ENCODE results near the gene PDE8A.
"Not testable (repeated sequence)": the region's sequence is repeated elsewhere in the genome, so short reads cannot be mapped to it uniquely, and the experiment has no call there.

The PDE8A gene

GRCh38 chr15:84996714-84997113 lies 15.1 kb downstream of the PDE8A start:
- H3K4me1 ChIP-seq (ENCODE audit: insufficient read depth, low read length) = peaks cover 13% of the 10 kb centered on the region
- H3K4me3 ChIP-seq (ENCODE audit: low read depth in 1 of 2, low read length in 2 of 2); H3K27ac ChIP-seq (ENCODE audit: low read depth, low read length); H3K9me3 ChIP-seq (ENCODE audit: low read length); H3K27me3 ChIP-seq (ENCODE audit: control insufficient read depth in 1 of 2, insufficient read depth in 2 of 2, low read length in 2 of 2); H3K36me3 ChIP-seq (ENCODE audit: insufficient read depth, low read length); H3K9ac ChIP-seq (ENCODE audit: low read length): not testable (repeated sequence)

GRCh38 chr15:84997214-84997613 lies 15.6 kb downstream of the PDE8A start:
- not testable (repeated sequence) for H3K36me3 ChIP-seq (ENCODE audit: insufficient read depth, low read length); H3K27me3 ChIP-seq (ENCODE audit: control insufficient read depth in 1 of 2, insufficient read depth in 2 of 2, low read length in 2 of 2); H3K9ac ChIP-seq (ENCODE audit: low read length); H3K9me3 ChIP-seq (ENCODE audit: low read length); H3K4me3 ChIP-seq (ENCODE audit: low read depth in 1 of 2, low read length in 2 of 2); H3K27ac ChIP-seq (ENCODE audit: low read depth, low read length)
- peaks cover 13% of the 10 kb centered on the region for H3K4me1 ChIP-seq (ENCODE audit: insufficient read depth, low read length)

GRCh38 chr15:85000189-85000864 lies 18.7 kb downstream of the PDE8A start:
- no peak overlapping the region for H3K9ac ChIP-seq (ENCODE audit: low read length)
- peaks cover 13% of the 10 kb centered on the region for H3K4me1 ChIP-seq (ENCODE audit: insufficient read depth, low read length)
- H3K27me3 ChIP-seq (ENCODE audit: control insufficient read depth in 1 of 2, insufficient read depth in 2 of 2, low read length in 2 of 2) = no peaks in the 10 kb centered on the region
- H3K4me3 ChIP-seq (ENCODE audit: low read depth in 1 of 2, low read length in 2 of 2) = no peak overlapping the region
- H3K36me3 ChIP-seq (ENCODE audit: insufficient read depth, low read length) = no peaks in the 10 kb centered on the region
- H3K27ac ChIP-seq (ENCODE audit: low read depth, low read length) = no peak overlapping the region
- H3K9me3 ChIP-seq (ENCODE audit: low read length) = no peaks in the 10 kb centered on the region

GRCh38 chr15:85000937-85001336 lies 19.3 kb downstream of the PDE8A start:
- Histone ChIP-seq H3K36me3 (ENCODE audit: insufficient read depth, low read length) (no peaks in the 10 kb centered on the region), H3K4me1 (ENCODE audit: insufficient read depth, low read length) (peaks cover 13% of the 10 kb centered on the region), H3K27me3 (ENCODE audit: control insufficient read depth in 1 of 2, insufficient read depth in 2 of 2, low read length in 2 of 2) (no peaks in the 10 kb centered on the region), H3K27ac (ENCODE audit: low read depth, low read length) (no peak overlapping the region), H3K4me3 (ENCODE audit: low read depth in 1 of 2, low read length in 2 of 2) (no peak overlapping the region), H3K9ac (ENCODE audit: low read length) (no peak overlapping the region), H3K9me3 (ENCODE audit: low read length) (no peaks in the 10 kb centered on the region)

GRCh38 chr15:85002517-85002916 lies 20.9 kb downstream of the PDE8A start:
- Histone ChIP-seq H3K4me1 (ENCODE audit: insufficient read depth, low read length) (peaks cover 13% of the 10 kb centered on the region), H3K27ac (ENCODE audit: low read depth, low read length) (no peak overlapping the region)

GRCh38 chr15:85003593-85004312 lies 22.1 kb downstream of the PDE8A start:
- Histone ChIP-seq H3K4me1 (ENCODE audit: insufficient read depth, low read length) (peaks cover 23% of the 10 kb centered on the region), H3K36me3 (ENCODE audit: insufficient read depth, low read length) (no peaks in the 10 kb centered on the region), H3K9ac (ENCODE audit: low read length) (no peak overlapping the region), H3K27me3 (ENCODE audit: control insufficient read depth in 1 of 2, insufficient read depth in 2 of 2, low read length in 2 of 2) (no peaks in the 10 kb centered on the region), H3K9me3 (ENCODE audit: low read length) (no peaks in the 10 kb centered on the region), H3K27ac (ENCODE audit: low read depth, low read length) (no peak overlapping the region), H3K4me3 (ENCODE audit: low read depth in 1 of 2, low read length in 2 of 2) (no peak overlapping the region)

More at GRCh38 chr15:85002517-85002916, 20.9 kb downstream of the PDE8A start:
- Histone ChIP-seq H3K4me3 (ENCODE audit: low read depth in 1 of 2, low read length in 2 of 2) (no peak overlapping the region), H3K9ac (ENCODE audit: low read length) (no peak overlapping the region), H3K9me3 (ENCODE audit: low read length) (no peaks in the 10 kb centered on the region), H3K27me3 (ENCODE audit: control insufficient read depth in 1 of 2, insufficient read depth in 2 of 2, low read length in 2 of 2) (no peaks in the 10 kb centered on the region), H3K36me3 (ENCODE audit: insufficient read depth, low read length) (no peaks in the 10 kb centered on the region)

GRCh38 chr15:85004550-85004949 lies 22.9 kb downstream of the PDE8A start:
- Histone ChIP-seq H3K9ac (ENCODE audit: low read length) (no peak overlapping the region), H3K36me3 (ENCODE audit: insufficient read depth, low read length) (no peaks in the 10 kb centered on the region), H3K4me1 (ENCODE audit: insufficient read depth, low read length) (peaks cover 31% of the 10 kb centered on the region), H3K4me3 (ENCODE audit: low read depth in 1 of 2, low read length in 2 of 2) (no peak overlapping the region), H3K27ac (ENCODE audit: low read depth, low read length) (no peak overlapping the region), H3K9me3 (ENCODE audit: low read length) (no peaks in the 10 kb centered on the region), H3K27me3 (ENCODE audit: control insufficient read depth in 1 of 2, insufficient read depth in 2 of 2, low read length in 2 of 2) (no peaks in the 10 kb centered on the region)

- Histone ChIP-seq H3K4me3 (ENCODE audit: low read depth in 1 of 2, low read length in 2 of 2) (no peak overlapping the region), H3K9ac (ENCODE audit: low read length) (no peak overlapping the region), H3K27me3 (ENCODE audit: control insufficient read depth in 1 of 2, insufficient read depth in 2 of 2, low read length in 2 of 2) (no peaks in the 10 kb centered on the region), H3K27ac (ENCODE audit: low read depth, low read length) (no peak overlapping the region), H3K9me3 (ENCODE audit: low read length) (no peaks in the 10 kb centered on the region), H3K36me3 (ENCODE audit: insufficient read depth, low read length) (no peaks in the 10 kb centered on the region), H3K4me1 (ENCODE audit: insufficient read depth, low read length) (peaks cover 31% of the 10 kb centered on the region)
These were observed 23.7 kb downstream of the PDE8A start for GRCh38 chr15:85005319-85005718.

- H3K9me3 ChIP-seq (ENCODE audit: low read length) = no peaks in the 10 kb centered on the region
- H3K9ac ChIP-seq (ENCODE audit: low read length) = no peak overlapping the region
- H3K4me1 ChIP-seq (ENCODE audit: insufficient read depth, low read length) = peaks cover 31% of the 10 kb centered on the region
These were observed 24.1 kb downstream of the PDE8A start for GRCh38 chr15:85005746-85006145.

GRCh38 chr15:85006201-85006600 lies 24.5 kb downstream of the PDE8A start:
- Histone ChIP-seq H3K4me1 (ENCODE audit: insufficient read depth, low read length) (peaks cover 35% of the 10 kb centered on the region), H3K27me3 (ENCODE audit: control insufficient read depth in 1 of 2, insufficient read depth in 2 of 2, low read length in 2 of 2) (no peaks in the 10 kb centered on the region), H3K9me3 (ENCODE audit: low read length) (no peaks in the 10 kb centered on the region), H3K9ac (ENCODE audit: low read length) (no peak overlapping the region), H3K4me3 (ENCODE audit: low read depth in 1 of 2, low read length in 2 of 2) (no peak overlapping the region), H3K36me3 (ENCODE audit: insufficient read depth, low read length) (no peaks in the 10 kb centered on the region), H3K27ac (ENCODE audit: low read depth, low read length) (no peak overlapping the region)

More at GRCh38 chr15:85005746-85006145, 24.1 kb downstream of the PDE8A start:
- no peaks in the 10 kb centered on the region for H3K27me3 ChIP-seq (ENCODE audit: control insufficient read depth in 1 of 2, insufficient read depth in 2 of 2, low read length in 2 of 2)
- H3K27ac ChIP-seq (ENCODE audit: low read depth, low read length) = no peak overlapping the region
- H3K36me3 ChIP-seq (ENCODE audit: insufficient read depth, low read length) = no peaks in the 10 kb centered on the region
- no peak overlapping the region for H3K4me3 ChIP-seq (ENCODE audit: low read depth in 1 of 2, low read length in 2 of 2)

- H3K9me3 ChIP-seq (ENCODE audit: low read length) = no peaks in the 10 kb centered on the region
- no peaks in the 10 kb centered on the region for H3K36me3 ChIP-seq (ENCODE audit: insufficient read depth, low read length)
- H3K27me3 ChIP-seq (ENCODE audit: control insufficient read depth in 1 of 2, insufficient read depth in 2 of 2, low read length in 2 of 2) = no peaks in the 10 kb centered on the region
- H3K9ac ChIP-seq (ENCODE audit: low read length) = no peak overlapping the region
- peaks cover 37% of the 10 kb centered on the region for H3K4me1 ChIP-seq (ENCODE audit: insufficient read depth, low read length)
- H3K4me3 ChIP-seq (ENCODE audit: low read depth in 1 of 2, low read length in 2 of 2) = no peak overlapping the region
- no peak overlapping the region for H3K27ac ChIP-seq (ENCODE audit: low read depth, low read length)
These were observed 25.0 kb downstream of the PDE8A start for GRCh38 chr15:85006655-85007054.

- peaks cover 37% of the 10 kb centered on the region for H3K4me1 ChIP-seq (ENCODE audit: insufficient read depth, low read length)
- no peak overlapping the region for H3K9ac ChIP-seq (ENCODE audit: low read length)
- H3K27ac ChIP-seq (ENCODE audit: low read depth, low read length) = no peak overlapping the region
- H3K27me3 ChIP-seq (ENCODE audit: control insufficient read depth in 1 of 2, insufficient read depth in 2 of 2, low read length in 2 of 2) = no peaks in the 10 kb centered on the region
- H3K36me3 ChIP-seq (ENCODE audit: insufficient read depth, low read length) = no peaks in the 10 kb centered on the region
- no peaks in the 10 kb centered on the region for H3K9me3 ChIP-seq (ENCODE audit: low read length)
- no peak overlapping the region for H3K4me3 ChIP-seq (ENCODE audit: low read depth in 1 of 2, low read length in 2 of 2)
These were observed 25.5 kb downstream of the PDE8A start for GRCh38 chr15:85007137-85007536.
